Ishikawa (cell line): ENCODE measurements around the gene MAEA.

Experiments
- CEBPB ChIP-seq: IDR thresholded peaks from 2 replicates; pipeline ENCODE4 v1.6.1; 2012
- CREB1 ChIP-seq: IDR thresholded peaks from 2 replicates; pipeline ENCODE4 v1.6.1; 2012; ENCODE audit warnings: low read depth
- EP300 ChIP-seq: IDR thresholded peaks from 2 replicates; pipeline ENCODE4 v1.6.1; 2012; ENCODE audit warnings: borderline replicate concordance
- FOXM1 ChIP-seq: IDR thresholded peaks from 2 replicates; pipeline ENCODE4 v1.6.1; 2012; ENCODE audit warnings: low read depth, borderline replicate concordance
- NFIC ChIP-seq: IDR thresholded peaks from 2 replicates; pipeline ENCODE4 v1.6.1; 2012
- TAF1 ChIP-seq: IDR thresholded peaks from 2 replicates; pipeline ENCODE4 v1.6.1; 2012; ENCODE audit warnings: low read depth, mild to moderate bottlenecking
- YY1 ChIP-seq: IDR thresholded peaks from 2 replicates; pipeline ENCODE4 v1.6.1; 2012; ENCODE audit warnings: low read depth
- TF ChIP-seq, protein P1 (sequence below): IDR thresholded peaks from 2 replicates; pipeline ENCODE4 v1.6.1; 2012
- TF ChIP-seq, protein P2 (sequence below): IDR thresholded peaks from 2 replicates; pipeline ENCODE4 v1.6.1; 2012; ENCODE audit warnings: low read depth, mild to moderate bottlenecking

DNA sequence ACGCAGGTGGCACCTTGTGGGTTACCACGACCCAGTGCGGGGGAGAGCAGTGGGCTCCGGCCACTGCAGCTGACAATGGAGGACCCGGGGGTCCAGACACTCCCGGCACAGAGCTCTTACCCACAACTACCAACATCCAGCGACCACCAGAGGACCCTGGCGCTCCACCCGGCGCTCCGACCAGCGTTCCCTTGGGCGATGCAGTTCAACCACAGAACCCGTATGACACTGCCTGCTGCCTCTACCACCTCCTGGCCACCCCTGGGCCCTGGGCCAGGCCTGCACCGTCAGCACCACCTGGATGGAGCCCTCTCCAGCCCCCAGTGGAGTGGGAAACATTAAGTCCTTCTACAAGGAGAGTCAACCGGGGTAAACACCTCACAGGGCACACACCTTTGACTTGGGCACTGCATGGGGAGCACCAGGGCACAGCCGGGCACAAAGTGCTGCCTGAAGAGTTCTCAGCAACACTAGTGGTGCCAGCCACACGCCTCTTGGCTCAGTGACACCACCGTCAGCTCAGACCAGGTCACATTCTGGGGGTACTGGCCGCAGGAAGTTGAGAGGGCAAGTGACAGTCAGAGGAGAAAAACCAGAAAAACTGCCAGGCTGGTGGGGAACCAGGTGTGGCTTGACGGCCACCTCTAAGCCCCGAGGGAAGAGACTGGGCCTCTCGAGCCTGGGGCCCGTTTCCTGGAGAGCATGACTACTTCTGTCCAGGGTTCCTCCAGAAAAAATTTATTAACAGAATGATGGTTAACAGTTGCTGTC, 43.4 kb upstream of the MAEA start:
- TF ChIP-seq TAF1 = no peak
- TF ChIP-seq CREB1 = no peak
- TF ChIP-seq, protein P1, sequence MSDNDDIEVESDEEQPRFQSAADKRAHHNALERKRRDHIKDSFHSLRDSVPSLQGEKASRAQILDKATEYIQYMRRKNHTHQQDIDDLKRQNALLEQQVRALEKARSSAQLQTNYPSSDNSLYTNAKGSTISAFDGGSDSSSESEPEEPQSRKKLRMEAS = no peak
- TF ChIP-seq FOXM1 = no peak
- TF ChIP-seq, protein P2, sequence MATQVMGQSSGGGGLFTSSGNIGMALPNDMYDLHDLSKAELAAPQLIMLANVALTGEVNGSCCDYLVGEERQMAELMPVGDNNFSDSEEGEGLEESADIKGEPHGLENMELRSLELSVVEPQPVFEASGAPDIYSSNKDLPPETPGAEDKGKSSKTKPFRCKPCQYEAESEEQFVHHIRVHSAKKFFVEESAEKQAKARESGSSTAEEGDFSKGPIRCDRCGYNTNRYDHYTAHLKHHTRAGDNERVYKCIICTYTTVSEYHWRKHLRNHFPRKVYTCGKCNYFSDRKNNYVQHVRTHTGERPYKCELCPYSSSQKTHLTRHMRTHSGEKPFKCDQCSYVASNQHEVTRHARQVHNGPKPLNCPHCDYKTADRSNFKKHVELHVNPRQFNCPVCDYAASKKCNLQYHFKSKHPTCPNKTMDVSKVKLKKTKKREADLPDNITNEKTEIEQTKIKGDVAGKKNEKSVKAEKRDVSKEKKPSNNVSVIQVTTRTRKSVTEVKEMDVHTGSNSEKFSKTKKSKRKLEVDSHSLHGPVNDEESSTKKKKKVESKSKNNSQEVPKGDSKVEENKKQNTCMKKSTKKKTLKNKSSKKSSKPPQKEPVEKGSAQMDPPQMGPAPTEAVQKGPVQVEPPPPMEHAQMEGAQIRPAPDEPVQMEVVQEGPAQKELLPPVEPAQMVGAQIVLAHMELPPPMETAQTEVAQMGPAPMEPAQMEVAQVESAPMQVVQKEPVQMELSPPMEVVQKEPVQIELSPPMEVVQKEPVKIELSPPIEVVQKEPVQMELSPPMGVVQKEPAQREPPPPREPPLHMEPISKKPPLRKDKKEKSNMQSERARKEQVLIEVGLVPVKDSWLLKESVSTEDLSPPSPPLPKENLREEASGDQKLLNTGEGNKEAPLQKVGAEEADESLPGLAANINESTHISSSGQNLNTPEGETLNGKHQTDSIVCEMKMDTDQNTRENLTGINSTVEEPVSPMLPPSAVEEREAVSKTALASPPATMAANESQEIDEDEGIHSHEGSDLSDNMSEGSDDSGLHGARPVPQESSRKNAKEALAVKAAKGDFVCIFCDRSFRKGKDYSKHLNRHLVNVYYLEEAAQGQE = no peak
- TF ChIP-seq CEBPB = no peak
- no peak for TF ChIP-seq EP300
- no peak for TF ChIP-seq YY1
- TF ChIP-seq NFIC = no peak
